HUES48 (cell line): ENCODE results near the gene NRG3.
A peak's percentile ranks its signal among the peaks of the same experiment; 100 is the strongest.

Experiments used
- H3K27ac ChIP-seq: one replicate; pipeline ENCODE4 v1.7.0; 2013; ENCODE audit warnings: low read depth, low read length, inconsistent platforms
- H3K27me3 ChIP-seq: 2 replicates; pipeline ENCODE4 v1.6.1; 2013; ENCODE audit warnings: mild to moderate bottlenecking, low read length; ENCODE audit not compliant: control insufficient read depth, insufficient read depth
- H3K36me3 ChIP-seq: 2 replicates; pipeline ENCODE4 v1.6.1; 2013; ENCODE audit warnings: low read length; ENCODE audit not compliant: control insufficient read depth, insufficient read depth
- H3K4me1 ChIP-seq: 2 replicates; pipeline ENCODE4 v1.6.1; 2013; ENCODE audit warnings: mild to moderate bottlenecking, low read length; ENCODE audit not compliant: control insufficient read depth, insufficient read depth
- H3K4me3 ChIP-seq: 2 replicates; pipeline ENCODE4 v1.5.1; 2013; ENCODE audit warnings: mild to moderate bottlenecking, low read depth, low read length
- H3K9ac ChIP-seq: 2 replicates; pipeline ENCODE4 v1.6.1; 2013; ENCODE audit warnings: mild to moderate bottlenecking, low read depth, low read length, moderate library complexity
- H3K9me3 ChIP-seq: 2 replicates; pipeline ENCODE4 v1.6.1; 2013; ENCODE audit warnings: low read length; ENCODE audit not compliant: control insufficient read depth, insufficient read depth

The NRG3 gene

GRCh38 chr10:81874875-81875466 is at the start of gene NRG3:
TSS of gene NRG3 (plus strand) at chr10:81875194.
- Histone ChIP-seq H3K4me1 (peaks cover 39% of the 10 kb centered on the region), H3K36me3 (no peaks in the 10 kb centered on the region), H3K27me3 (peaks cover 58% of the 10 kb centered on the region), H3K9me3 (no peaks in the 10 kb centered on the region), H3K27ac (no peak within 1 kb of the TSS), H3K4me3 (peak within 1 kb of the TSS; percentile 77), H3K9ac (no peak within 1 kb of the TSS; the same call in 1 of the 2 replicates)

- Histone ChIP-seq H3K9ac (no peak overlapping the region), H3K27me3 (no peaks in the 10 kb centered on the region), H3K9me3 (no peaks in the 10 kb centered on the region), H3K36me3 (no peaks in the 10 kb centered on the region), H3K4me3 (no peak overlapping the region), H3K4me1 (no peaks in the 10 kb centered on the region), H3K27ac (no peak overlapping the region)
These were observed 46.7 kb upstream of the NRG3 start for GRCh38 chr10:81828251-81828650.

GRCh38 chr10:81831060-81831459 is 43.9 kb upstream of the NRG3 start:
- H3K9me3 ChIP-seq: no peaks in the 10 kb centered on the region
- no peak overlapping the region for H3K4me3 ChIP-seq
- H3K9ac ChIP-seq: no peak overlapping the region
- H3K27me3 ChIP-seq: no peaks in the 10 kb centered on the region
- H3K36me3 ChIP-seq: no peaks in the 10 kb centered on the region
- H3K27ac ChIP-seq: no peak overlapping the region
- peaks cover 2% of the 10 kb centered on the region; the same call in 1 of the 2 replicates for H3K4me1 ChIP-seq

- peaks cover 10% of the 10 kb centered on the region; the same call in 1 of the 2 replicates for H3K4me1 ChIP-seq
- H3K9me3 ChIP-seq: no peaks in the 10 kb centered on the region
- peaks cover 7% of the 10 kb centered on the region; the same call in 1 of the 2 replicates for H3K27me3 ChIP-seq
- H3K27ac ChIP-seq: no peak overlapping the region
- H3K9ac ChIP-seq: no peak overlapping the region
- H3K36me3 ChIP-seq: no peaks in the 10 kb centered on the region
- no peak overlapping the region for H3K4me3 ChIP-seq
These were observed 36.0 kb upstream of the NRG3 start for GRCh38 chr10:81838950-81839349.

- Histone ChIP-seq H3K36me3 (no peaks in the 10 kb centered on the region), H3K4me1 (peaks cover 27% of the 10 kb centered on the region), H3K9me3 (no peaks in the 10 kb centered on the region), H3K27me3 (peaks cover 7% of the 10 kb centered on the region; the same call in 1 of the 2 replicates), H3K4me3 (no peak overlapping the region), H3K9ac (no peak overlapping the region), H3K27ac (no peak overlapping the region)
These were observed 32.0 kb upstream of the NRG3 start for GRCh38 chr10:81843042-81843441.

GRCh38 chr10:81847675-81848074 is 27.3 kb upstream of the NRG3 start:
- H3K9ac ChIP-seq: no peak overlapping the region; the same call in 1 of the 2 replicates
- peaks cover 37% of the 10 kb centered on the region for H3K4me1 ChIP-seq
- H3K9me3 ChIP-seq: no peaks in the 10 kb centered on the region
- H3K4me3 ChIP-seq: peak overlapping the region; percentile 43; the same call in 1 of the 2 replicates
- peak overlapping the region; percentile 81 for H3K27ac ChIP-seq
- no peaks in the 10 kb centered on the region for H3K36me3 ChIP-seq
- no peaks in the 10 kb centered on the region for H3K27me3 ChIP-seq

- Histone ChIP-seq H3K9me3 (no peaks in the 10 kb centered on the region), H3K27me3 (no peaks in the 10 kb centered on the region), H3K36me3 (no peaks in the 10 kb centered on the region), H3K4me1 (peaks cover 37% of the 10 kb centered on the region), H3K27ac (no peak overlapping the region), H3K4me3 (no peak overlapping the region), H3K9ac (no peak overlapping the region)
These were observed 26.5 kb upstream of the NRG3 start for GRCh38 chr10:81848514-81848913.

- H3K9ac ChIP-seq: no peak overlapping the region
- peaks cover 37% of the 10 kb centered on the region for H3K4me1 ChIP-seq
- H3K9me3 ChIP-seq: no peaks in the 10 kb centered on the region
- H3K27ac ChIP-seq: no peak overlapping the region
- H3K27me3 ChIP-seq: no peaks in the 10 kb centered on the region
- H3K4me3 ChIP-seq: no peak overlapping the region
- H3K36me3 ChIP-seq: no peaks in the 10 kb centered on the region
These were observed 26.1 kb upstream of the NRG3 start for GRCh38 chr10:81848931-81849330.

GRCh38 chr10:81862596-81862995 is 12.4 kb upstream of the NRG3 start:
- Histone ChIP-seq H3K27me3 (no peaks in the 10 kb centered on the region), H3K27ac (no peak overlapping the region), H3K4me3 (no peak overlapping the region), H3K36me3 (no peaks in the 10 kb centered on the region), H3K9me3 (peaks cover 14% of the 10 kb centered on the region), H3K4me1 (peaks cover 11% of the 10 kb centered on the region; the same call in 1 of the 2 replicates), H3K9ac (no peak overlapping the region)

- H3K36me3 ChIP-seq: no peaks in the 10 kb centered on the region
- peaks cover 11% of the 10 kb centered on the region; the same call in 1 of the 2 replicates for H3K4me1 ChIP-seq
- no peak overlapping the region for H3K4me3 ChIP-seq
- no peak overlapping the region for H3K9ac ChIP-seq
- peaks cover 14% of the 10 kb centered on the region for H3K9me3 ChIP-seq
- no peak overlapping the region for H3K27ac ChIP-seq
- no peaks in the 10 kb centered on the region for H3K27me3 ChIP-seq
These were observed 11.2 kb upstream of the NRG3 start for GRCh38 chr10:81863771-81864170.

GRCh38 chr10:81865581-81865980 is 9.4 kb upstream of the NRG3 start:
- Histone ChIP-seq H3K4me3 (no peak overlapping the region), H3K27ac (no peak overlapping the region), H3K9me3 (peaks cover 14% of the 10 kb centered on the region), H3K36me3 (no peaks in the 10 kb centered on the region), H3K4me1 (peaks cover 11% of the 10 kb centered on the region; the same call in 1 of the 2 replicates), H3K9ac (no peak overlapping the region), H3K27me3 (no peaks in the 10 kb centered on the region)
